HUES6 (cell line): ENCODE results near the gene PDGFD.

Experiments used
- H3K27ac ChIP-seq: 2 replicates; pipeline ENCODE4 v1.7.0; 2013; ENCODE audit warnings: low read depth, mild to moderate bottlenecking, low read length, inconsistent platforms
- H3K27me3 ChIP-seq: 2 replicates; pipeline ENCODE4 v1.6.1; 2013; ENCODE audit warnings: low read length; ENCODE audit not compliant: control insufficient read depth, insufficient read depth
- H3K36me3 ChIP-seq: 2 replicates; pipeline ENCODE4 v1.6.1; 2013; ENCODE audit warnings: low read length; ENCODE audit not compliant: control insufficient read depth, insufficient read depth
- H3K4me1 ChIP-seq: 2 replicates; pipeline ENCODE4 v1.6.1; 2013; ENCODE audit warnings: low read length; ENCODE audit not compliant: control insufficient read depth, insufficient read depth
- H3K4me3 ChIP-seq: 2 replicates; pipeline ENCODE4 v1.5.1; 2013; ENCODE audit warnings: low read depth, low read length
- H3K9ac ChIP-seq: one replicate; pipeline ENCODE4 v1.6.1; 2013; ENCODE audit warnings: mild to moderate bottlenecking, low read length
- H3K9me3 ChIP-seq: 2 replicates; pipeline ENCODE4 v1.6.1; 2013; ENCODE audit warnings: low read depth, low read length; ENCODE audit not compliant: control insufficient read depth, insufficient read depth

Gene PDGFD

DNA sequence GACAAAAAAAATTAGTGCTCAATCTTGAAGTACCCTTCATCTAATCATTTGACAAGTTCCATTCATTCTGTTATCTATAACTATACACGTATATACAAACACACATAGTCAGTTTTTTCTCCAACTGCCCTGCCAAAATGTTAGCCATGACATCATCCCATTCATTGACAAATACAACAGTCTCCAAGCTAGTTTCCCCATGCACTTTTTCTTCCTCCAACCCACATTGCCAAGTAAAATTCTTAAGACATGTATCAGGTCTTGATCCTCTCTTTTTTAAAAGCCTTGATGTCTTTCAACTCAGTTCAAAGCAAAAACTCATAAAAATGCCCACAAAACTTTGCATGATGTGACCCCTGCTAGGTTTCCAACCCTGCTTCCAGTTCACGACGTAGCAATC, 69.4 kb downstream of the PDGFD start:
- Histone ChIP-seq H3K4me1 (no peaks in the 10 kb centered on the region), H3K27ac (no peak overlapping the region)

DNA sequence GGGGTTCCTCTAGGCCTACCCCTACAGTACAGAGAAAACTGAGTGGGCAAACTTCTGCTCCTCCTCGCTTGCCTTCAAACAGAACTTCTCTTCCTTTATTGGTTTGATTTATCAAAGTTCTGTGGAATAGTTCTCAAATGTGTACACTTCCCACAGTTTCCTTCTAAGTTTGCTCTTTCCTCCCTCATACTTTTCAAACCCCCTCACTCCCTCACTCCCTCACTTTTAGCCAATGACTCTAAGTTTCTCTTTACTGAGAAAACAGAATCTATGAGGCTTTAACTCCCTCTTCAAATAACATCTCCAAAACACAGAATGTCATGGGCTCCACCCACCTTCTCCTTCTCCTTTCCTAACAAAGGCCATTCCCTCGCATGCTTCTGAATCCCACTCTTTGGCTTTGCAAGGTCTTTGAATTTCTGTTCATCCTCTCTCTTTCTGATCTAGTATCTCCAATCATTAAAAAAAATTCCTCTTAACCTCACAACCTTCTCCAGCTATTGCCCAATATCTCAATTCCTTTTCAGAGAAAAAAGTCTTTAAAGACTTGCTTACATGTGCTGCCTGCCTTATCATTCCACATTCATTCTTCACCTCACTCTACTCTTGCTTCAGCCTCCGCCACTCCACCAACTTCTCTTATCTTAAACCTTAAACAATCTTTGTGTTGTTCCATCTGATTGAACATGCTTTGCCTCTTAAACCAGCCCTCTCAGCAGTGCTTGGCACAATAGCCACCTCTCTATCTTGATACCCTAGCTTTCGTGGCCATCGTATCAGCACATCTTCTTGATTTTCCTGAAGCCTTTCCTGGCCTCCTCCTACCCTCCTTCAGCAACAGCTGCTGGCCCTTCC, 70.3 kb downstream of the PDGFD start:
- Histone ChIP-seq H3K27ac (no peak overlapping the region), H3K9me3 (no peaks in the 10 kb centered on the region)

More for the DNA sequence above, 69.4 kb downstream of the PDGFD start:
- no peaks in the 10 kb centered on the region for H3K27me3 ChIP-seq
- no peak overlapping the region for H3K9ac ChIP-seq
- H3K4me3 ChIP-seq, result no peak overlapping the region
- H3K9me3 ChIP-seq, result no peaks in the 10 kb centered on the region
- no peaks in the 10 kb centered on the region for H3K36me3 ChIP-seq

DNA sequence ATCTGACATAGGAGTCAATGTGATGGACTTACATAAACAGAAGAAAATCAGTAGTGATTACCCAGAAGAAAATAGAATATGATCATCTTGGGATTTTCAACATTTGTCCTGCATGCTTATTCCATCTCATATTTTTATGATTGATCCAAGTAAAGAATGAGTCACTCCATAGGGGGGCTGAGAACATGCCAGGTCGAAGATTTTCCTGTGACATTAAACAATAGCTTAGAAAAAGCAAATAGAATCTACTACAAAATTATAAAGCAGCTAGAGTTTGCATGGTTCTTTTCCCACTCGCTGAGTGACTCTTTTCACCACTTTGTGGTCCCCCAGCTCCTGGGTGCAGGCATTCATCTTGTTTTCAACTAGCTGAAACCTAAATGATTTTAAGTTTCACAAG, 71.2 kb downstream of the PDGFD start:
- Histone ChIP-seq H3K27me3 (no peaks in the 10 kb centered on the region), H3K4me1 (no peaks in the 10 kb centered on the region), H3K36me3 (no peaks in the 10 kb centered on the region), H3K27ac (no peak overlapping the region), H3K4me3 (no peak overlapping the region), H3K9ac (no peak overlapping the region), H3K9me3 (no peaks in the 10 kb centered on the region)

More for the DNA sequence above, 70.3 kb downstream of the PDGFD start:
- no peaks in the 10 kb centered on the region for H3K27me3 ChIP-seq
- no peaks in the 10 kb centered on the region for H3K4me1 ChIP-seq
- no peaks in the 10 kb centered on the region for H3K36me3 ChIP-seq
- no peak overlapping the region for H3K4me3 ChIP-seq
- H3K9ac ChIP-seq, result no peak overlapping the region

DNA sequence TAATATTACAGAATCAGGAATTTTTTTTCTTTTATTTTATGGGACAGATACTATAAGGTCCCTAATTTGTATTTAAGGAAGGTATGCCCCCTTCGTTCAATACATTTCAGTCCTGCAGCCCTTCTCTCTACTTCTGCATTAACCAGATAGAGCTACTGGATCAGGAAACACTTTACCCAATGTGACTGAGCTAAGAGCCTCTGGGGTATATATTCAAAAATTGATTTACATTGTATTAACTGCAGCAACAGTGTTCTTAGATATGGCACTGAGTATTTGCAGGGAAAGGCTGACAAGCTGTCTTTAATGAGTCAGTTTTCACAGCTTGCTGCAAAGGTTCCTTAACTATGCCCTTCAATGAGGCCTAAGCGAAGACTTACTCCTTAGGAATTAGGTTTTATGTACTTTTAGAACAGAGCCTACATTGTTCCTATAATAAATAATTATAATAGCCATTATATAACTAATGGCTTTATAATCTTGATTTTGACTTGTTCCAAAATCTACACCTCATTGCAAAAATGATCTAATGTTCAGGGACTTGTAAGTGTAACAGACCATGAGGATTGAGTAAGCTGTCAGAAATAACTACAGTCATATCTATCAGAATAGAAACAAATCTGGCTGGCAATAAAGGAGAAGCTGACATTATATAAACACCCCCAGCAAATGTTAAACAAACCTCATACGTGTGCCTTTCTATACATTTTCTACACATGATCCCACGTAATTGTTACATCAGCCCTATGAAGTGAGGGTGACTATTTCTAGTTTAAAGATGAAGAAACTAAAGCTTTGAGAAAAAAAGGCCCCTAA, 72.5 kb downstream of the PDGFD start:
- no peak overlapping the region for H3K27ac ChIP-seq
- no peak overlapping the region for H3K9ac ChIP-seq
- no peaks in the 10 kb centered on the region for H3K27me3 ChIP-seq
- no peaks in the 10 kb centered on the region for H3K4me1 ChIP-seq
- no peak overlapping the region for H3K4me3 ChIP-seq
- no peaks in the 10 kb centered on the region for H3K9me3 ChIP-seq
- H3K36me3 ChIP-seq, result no peaks in the 10 kb centered on the region

- H3K9me3 ChIP-seq, result no peaks in the 10 kb centered on the region
- H3K4me1 ChIP-seq, result no peaks in the 10 kb centered on the region
- no peak overlapping the region for H3K4me3 ChIP-seq
- H3K36me3 ChIP-seq, result no peaks in the 10 kb centered on the region
- H3K9ac ChIP-seq, result no peak overlapping the region
- no peak overlapping the region for H3K27ac ChIP-seq
- no peaks in the 10 kb centered on the region for H3K27me3 ChIP-seq
Measured at GRCh38 chr11:104090767-104091166, 73.2 kb downstream of the PDGFD start.

GRCh38 chr11:104089481-104089880, 74.5 kb downstream of the PDGFD start:
- Histone ChIP-seq H3K4me1 (no peaks in the 10 kb centered on the region), H3K9me3 (no peaks in the 10 kb centered on the region), H3K27ac (no peak overlapping the region), H3K9ac (no peak overlapping the region), H3K36me3 (no peaks in the 10 kb centered on the region), H3K4me3 (no peak overlapping the region), H3K27me3 (no peaks in the 10 kb centered on the region)

GRCh38 chr11:104086621-104087020, 77.3 kb downstream of the PDGFD start:
- H3K36me3 ChIP-seq, result no peaks in the 10 kb centered on the region
- H3K9ac ChIP-seq, result no peak overlapping the region
- H3K27me3 ChIP-seq, result no peaks in the 10 kb centered on the region
- H3K9me3 ChIP-seq, result no peaks in the 10 kb centered on the region
- H3K4me1 ChIP-seq, result no peaks in the 10 kb centered on the region
- no peak overlapping the region for H3K4me3 ChIP-seq
- H3K27ac ChIP-seq, result no peak overlapping the region

- Histone ChIP-seq H3K27me3 (no peaks in the 10 kb centered on the region), H3K36me3 (no peaks in the 10 kb centered on the region), H3K4me3 (no peak overlapping the region), H3K9me3 (no peaks in the 10 kb centered on the region), H3K27ac (no peak overlapping the region), H3K4me1 (no peaks in the 10 kb centered on the region), H3K9ac (no peak overlapping the region)
Measured at GRCh38 chr11:104078995-104079394, 85.0 kb downstream of the PDGFD start.

DNA sequence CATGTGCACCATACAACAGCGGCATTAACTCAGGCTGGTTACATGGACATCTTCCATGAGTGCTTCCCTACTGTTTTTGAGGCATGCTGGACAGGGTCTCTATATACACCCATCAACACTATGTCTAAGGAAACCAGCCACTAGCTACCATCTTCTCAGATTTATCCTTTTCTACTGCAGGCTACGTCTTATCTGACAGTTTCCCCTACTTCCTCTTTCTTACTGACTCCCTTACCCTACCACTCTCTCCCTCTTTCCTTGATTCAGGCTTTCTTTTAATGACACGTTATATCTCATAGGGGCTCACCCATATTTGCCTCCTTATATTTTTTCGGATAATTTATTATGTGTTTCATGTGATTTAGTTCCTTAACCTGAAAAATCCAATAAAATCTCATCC, 85.7 kb downstream of the PDGFD start:
- Histone ChIP-seq H3K4me1 (no peaks in the 10 kb centered on the region), H3K27me3 (no peaks in the 10 kb centered on the region), H3K36me3 (no peaks in the 10 kb centered on the region), H3K27ac (no peak overlapping the region), H3K9me3 (no peaks in the 10 kb centered on the region), H3K9ac (no peak overlapping the region), H3K4me3 (no peak overlapping the region)

DNA sequence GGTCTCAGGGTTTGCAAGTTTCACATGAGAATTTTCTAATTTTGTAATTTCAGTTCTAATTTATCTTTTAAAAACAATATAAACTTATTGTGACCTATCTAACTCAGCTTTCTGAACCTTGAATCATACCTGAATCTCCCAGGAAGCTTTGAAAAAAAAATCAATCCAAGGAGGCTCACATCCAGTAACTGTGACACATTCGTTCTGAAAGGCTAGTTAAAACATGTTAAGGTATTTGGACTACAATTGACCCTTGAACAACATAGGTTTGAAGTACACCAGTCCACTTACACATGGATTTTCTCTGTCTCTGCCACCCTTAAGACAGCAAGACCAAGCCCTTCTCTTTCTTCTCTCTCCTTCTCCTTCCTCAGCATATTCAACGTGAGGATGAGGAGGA, 87.5 kb downstream of the PDGFD start:
- no peaks in the 10 kb centered on the region for H3K27me3 ChIP-seq
- no peak overlapping the region for H3K9ac ChIP-seq
- no peaks in the 10 kb centered on the region for H3K9me3 ChIP-seq
- H3K4me1 ChIP-seq, result no peaks in the 10 kb centered on the region
- no peak overlapping the region for H3K4me3 ChIP-seq
- H3K36me3 ChIP-seq, result no peaks in the 10 kb centered on the region
- H3K27ac ChIP-seq, result no peak overlapping the region

DNA sequence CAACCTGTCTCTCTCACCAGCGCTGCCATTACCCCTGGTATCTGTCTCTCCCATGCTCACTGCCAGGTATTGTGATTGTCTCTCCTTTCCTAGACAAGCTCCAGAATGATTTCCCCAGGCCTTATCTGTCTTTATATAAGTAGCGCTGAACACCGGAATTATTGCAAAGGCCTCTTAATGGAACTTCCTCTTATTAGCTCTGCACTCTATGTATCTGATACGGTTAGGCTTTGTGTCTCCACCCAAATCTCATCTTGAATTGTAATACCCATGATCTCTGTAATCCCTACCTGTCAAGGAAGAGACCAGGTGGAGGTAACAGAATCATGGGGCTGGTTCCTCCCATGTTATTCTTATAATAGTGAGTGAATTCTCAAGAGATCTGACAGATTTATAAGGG, 88.2 kb downstream of the PDGFD start:
- Histone ChIP-seq H3K27ac (no peak overlapping the region), H3K9me3 (no peaks in the 10 kb centered on the region), H3K9ac (no peak overlapping the region), H3K36me3 (no peaks in the 10 kb centered on the region), H3K4me1 (no peaks in the 10 kb centered on the region), H3K4me3 (no peak overlapping the region), H3K27me3 (no peaks in the 10 kb centered on the region)
